Muscle of leg (tissue), 11 donors: ENCODE data around the gene L3MBTL1. TPM values are rescaled to one million over a fixed set of nuclear protein-coding genes. Genes with fewer than 3 reads are reported as not detected.
A peak's percentile ranks its signal among the peaks of the same experiment; 100 is the strongest.
"Not testable (repeated sequence)": the region's sequence is repeated elsewhere in the genome, so short reads cannot be mapped to it uniquely, and the experiment has no call there.

Experiments used
- DNase-seq: peaks from one replicate; pipeline ENCODE4 v3.0.0; 2013
- H3K27ac ChIP-seq: one replicate; pipeline ENCODE4 v1.5.1; 2013; ENCODE audit warnings: mild to moderate bottlenecking, low read length, control low read depth
- H3K27me3 ChIP-seq: one replicate; pipeline ENCODE4 v1.6.1; 2013; ENCODE audit warnings: low read length; ENCODE audit not compliant: control insufficient read depth, insufficient read depth
- H3K36me3 ChIP-seq: one replicate; pipeline ENCODE4 v1.6.1; 2013; ENCODE audit warnings: low read length; ENCODE audit not compliant: control insufficient read depth, insufficient read depth
- H3K4me1 ChIP-seq: one replicate; pipeline ENCODE4 v1.6.1; 2013; ENCODE audit warnings: low read length; ENCODE audit not compliant: control insufficient read depth, insufficient read depth
- H3K4me3 ChIP-seq: one replicate; pipeline ENCODE4 v1.5.1; 2013; ENCODE audit warnings: low read length, control low read depth
- H3K9me3 ChIP-seq: replicated peaks from 2 replicates; pipeline ENCODE4 v1.6.1; 2013; ENCODE audit warnings: low read depth, low read length; ENCODE audit not compliant: control insufficient read depth
- WGBS: methylation state at CpG from one replicate; pipeline ENCODE4 v1.1.5; 2013; ENCODE audit warnings: missing lambda C conversion rate; ENCODE audit not compliant: insufficient coverage; 5-methylcytosine and 5-hydroxymethylcytosine counted together
- polyA plus RNA-seq, 8 donors: library from polyadenylated mRNA; unstranded; fragments of 120-200 nt; gene quantifications; one replicate each; pipeline versions ENCODE4 v1.2.1 to v1.2.3, GENCODE V29; 2013; ENCODE audit warnings: inconsistent platforms in 1 of 8, low replicate concordance in 1 of 8; ENCODE audit not compliant: insufficient read length in 8 of 8, insufficient read depth in 1 of 8
- total RNA-seq: library from RNA; stranded (reverse); fragments of 120-200 nt; gene quantifications from one replicate; pipeline ENCODE4 v1.2.4, GENCODE V29; 2013

Gene L3MBTL1
- total and polyA plus RNA-seq, 9 donors: 2.8 to 10.8 (median 7.3) TPM

DNA sequence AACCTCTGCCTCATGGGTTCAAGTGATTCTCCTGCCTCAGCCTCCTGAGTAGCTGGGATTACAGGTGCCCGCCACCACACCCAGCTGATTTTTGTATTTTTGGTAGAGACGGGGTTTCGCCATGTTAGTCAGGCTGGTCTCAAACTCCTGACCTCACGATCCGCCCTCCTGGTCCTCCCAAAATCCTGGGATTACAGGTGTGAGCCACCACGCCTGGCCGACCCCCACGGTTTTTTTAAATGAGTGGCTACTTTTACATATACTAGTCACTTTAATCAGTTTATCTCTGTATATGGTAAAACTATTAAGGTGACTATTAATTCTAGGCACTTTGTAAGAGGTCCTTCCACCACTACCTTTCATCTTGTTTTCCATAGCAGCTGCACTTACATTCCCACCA is 5.5 kb upstream of the L3MBTL1 start:
- H3K27ac ChIP-seq, H3K36me3 ChIP-seq, DNase-seq, H3K9me3 ChIP-seq, H3K4me1 ChIP-seq, H3K4me3 ChIP-seq: not testable (repeated sequence)
- peaks cover 16% of the 10 kb centered on the region for H3K27me3 ChIP-seq
- no CpG with 5 or more reads among the region's 8 CpGs for WGBS

DNA sequence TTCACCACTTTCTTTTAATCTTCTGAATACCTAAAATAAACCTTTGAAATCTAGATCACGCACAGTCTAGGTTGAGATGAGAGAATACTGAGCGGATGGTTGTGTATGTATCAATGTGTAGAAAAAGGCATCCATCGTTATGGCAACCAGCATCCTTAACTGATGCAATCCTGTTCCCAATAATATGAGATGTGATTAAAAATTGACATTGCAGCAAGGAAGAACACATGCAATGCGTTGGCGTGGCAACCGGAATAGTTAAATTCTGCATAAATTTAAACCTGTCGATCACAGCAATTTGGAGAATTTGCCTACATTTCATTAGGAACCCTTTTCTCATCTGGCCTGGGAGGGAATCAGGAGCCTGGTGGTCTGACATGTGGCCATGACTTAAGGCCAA is 1.3 kb upstream of the L3MBTL1 start:
- Histone ChIP-seq H3K27ac (no peak overlapping the region), H3K27me3 (peaks cover 30% of the 10 kb centered on the region), H3K4me3 (no peak overlapping the region), H3K4me1 (peaks cover 7% of the 10 kb centered on the region), H3K9me3 (no peaks in the 10 kb centered on the region), H3K36me3 (no peaks in the 10 kb centered on the region)
- 96% methylated on average over 4 of the region's 7 CpGs for WGBS
- no peak for DNase-seq

DNA sequence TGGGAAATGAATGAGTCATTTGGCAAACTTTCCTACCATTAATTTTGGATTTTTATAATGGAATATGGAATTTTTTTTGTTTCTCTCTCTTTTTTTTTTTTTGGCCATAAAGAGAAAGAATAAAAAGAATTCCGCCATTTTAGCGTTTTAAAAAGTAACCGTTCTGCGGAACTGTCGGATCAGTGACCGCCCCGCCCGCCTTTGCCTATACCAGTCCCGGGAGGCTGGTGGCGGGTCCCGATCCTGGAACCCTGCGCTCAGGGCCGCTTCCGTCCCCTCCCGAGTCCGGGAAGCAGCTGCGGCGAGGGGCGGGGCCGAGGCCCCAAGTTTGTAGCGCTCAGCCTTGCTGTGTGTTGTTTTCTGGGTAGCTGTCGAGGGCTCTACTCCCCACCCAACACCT is 609 bp downstream of the L3MBTL1 start:
- no peak for DNase-seq
- Histone ChIP-seq H3K4me3 (peak overlapping the region; percentile 43), H3K36me3 (no peaks in the 10 kb centered on the region), H3K27ac (no peak overlapping the region), H3K9me3 (no peaks in the 10 kb centered on the region), H3K27me3 (peaks cover 29% of the 10 kb centered on the region), H3K4me1 (peaks cover 8% of the 10 kb centered on the region)
- 4% methylated on average over 10 of the region's 22 CpGs for WGBS

DNA sequence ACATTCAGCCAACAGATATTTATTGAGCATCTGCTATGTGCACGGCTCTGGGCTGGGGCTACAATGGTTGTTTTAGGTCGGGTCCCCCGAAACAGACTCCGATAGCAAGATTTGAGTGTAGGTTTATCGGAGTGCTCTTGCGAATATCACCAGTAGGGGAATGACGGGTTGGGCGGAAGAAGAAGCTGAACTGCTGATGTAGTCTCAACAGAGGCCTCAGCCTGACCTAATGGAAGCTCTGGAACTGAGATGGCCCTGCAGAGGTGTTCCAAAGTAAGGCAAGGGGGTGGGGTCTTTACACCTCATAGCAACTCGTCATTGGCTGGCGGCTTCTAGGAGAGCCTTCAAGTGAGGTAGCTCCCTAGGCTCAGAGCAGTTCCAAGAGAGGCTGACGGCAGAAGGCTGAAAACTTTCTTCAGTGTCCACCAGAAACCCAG is 1.1 kb downstream of the L3MBTL1 start:
- DNase-seq: no peak
- 57% methylated on average over 11 of the region's 11 CpGs for WGBS
- H3K36me3 ChIP-seq: no peaks in the 10 kb centered on the region
- H3K4me1 ChIP-seq: peaks cover 13% of the 10 kb centered on the region
- peaks cover 29% of the 10 kb centered on the region for H3K27me3 ChIP-seq
- H3K4me3 ChIP-seq: no peak overlapping the region
- no peak overlapping the region for H3K27ac ChIP-seq
- H3K9me3 ChIP-seq: no peaks in the 10 kb centered on the region

DNA sequence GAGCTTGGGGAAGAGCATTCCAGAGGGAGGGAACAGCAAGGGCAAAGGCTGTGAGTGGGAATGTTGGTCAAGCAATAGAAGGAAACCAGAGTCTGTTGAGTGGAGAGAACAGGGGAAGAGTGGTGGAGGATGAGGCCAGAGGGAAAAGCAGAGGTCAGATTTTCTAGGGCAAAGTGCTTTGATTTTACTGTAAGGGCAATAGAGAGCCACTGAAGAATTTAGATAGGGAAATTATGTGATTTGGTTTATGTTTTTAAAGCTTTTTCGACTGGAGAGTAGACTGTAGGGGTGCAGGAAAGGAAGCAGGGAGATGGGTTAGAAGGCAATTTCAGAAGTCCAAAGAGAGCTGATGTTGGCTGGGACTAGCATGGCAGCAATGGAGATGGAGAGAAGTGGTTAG is 4.4 kb downstream of the L3MBTL1 start:
- no peak for DNase-seq
- Histone ChIP-seq H3K27ac (no peak overlapping the region), H3K4me1 (peaks cover 14% of the 10 kb centered on the region), H3K36me3 (no peaks in the 10 kb centered on the region), H3K27me3 (peaks cover 16% of the 10 kb centered on the region), H3K9me3 (no peaks in the 10 kb centered on the region), H3K4me3 (no peak overlapping the region)
- WGBS: 76% methylated on average over 1 of the region's 1 CpG

DNA sequence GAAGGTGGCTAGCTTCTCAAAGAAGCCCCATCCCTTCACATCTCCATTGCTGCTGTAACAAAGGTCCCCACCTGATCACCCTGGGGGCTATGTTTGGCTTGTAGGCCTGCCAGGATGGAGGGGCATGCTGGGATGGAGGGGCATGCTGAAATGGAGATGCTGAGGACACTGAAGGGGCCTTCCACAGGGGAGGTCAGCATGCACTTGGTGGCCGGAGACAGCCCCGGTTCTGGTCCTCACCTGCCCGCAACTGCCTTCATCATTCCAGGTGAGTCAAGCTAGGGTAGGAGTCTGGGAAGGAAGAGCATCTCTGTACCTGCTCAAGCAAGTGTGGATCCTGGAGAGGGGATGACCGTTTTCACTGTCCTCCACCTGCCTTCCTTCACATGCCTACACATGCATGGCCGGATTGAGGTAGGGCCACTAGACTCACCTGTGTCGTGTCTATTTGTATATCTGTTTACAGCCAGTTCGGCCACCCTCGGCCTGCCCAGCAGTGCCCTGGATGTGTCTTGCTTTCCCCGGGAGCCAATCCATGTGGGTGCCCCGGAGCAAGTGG is 6.0 kb downstream of the L3MBTL1 start:
- no peaks in the 10 kb centered on the region for H3K9me3 ChIP-seq
- H3K36me3 ChIP-seq: no peaks in the 10 kb centered on the region
- peak overlapping the region; percentile 81 for H3K27ac ChIP-seq
- H3K4me1 ChIP-seq: peaks cover 7% of the 10 kb centered on the region
- peak overlapping the region; percentile 62 for H3K4me3 ChIP-seq
- no peak for DNase-seq
- peaks cover 3% of the 10 kb centered on the region for H3K27me3 ChIP-seq
- WGBS: 53% methylated on average over 6 of the region's 10 CpGs

DNA sequence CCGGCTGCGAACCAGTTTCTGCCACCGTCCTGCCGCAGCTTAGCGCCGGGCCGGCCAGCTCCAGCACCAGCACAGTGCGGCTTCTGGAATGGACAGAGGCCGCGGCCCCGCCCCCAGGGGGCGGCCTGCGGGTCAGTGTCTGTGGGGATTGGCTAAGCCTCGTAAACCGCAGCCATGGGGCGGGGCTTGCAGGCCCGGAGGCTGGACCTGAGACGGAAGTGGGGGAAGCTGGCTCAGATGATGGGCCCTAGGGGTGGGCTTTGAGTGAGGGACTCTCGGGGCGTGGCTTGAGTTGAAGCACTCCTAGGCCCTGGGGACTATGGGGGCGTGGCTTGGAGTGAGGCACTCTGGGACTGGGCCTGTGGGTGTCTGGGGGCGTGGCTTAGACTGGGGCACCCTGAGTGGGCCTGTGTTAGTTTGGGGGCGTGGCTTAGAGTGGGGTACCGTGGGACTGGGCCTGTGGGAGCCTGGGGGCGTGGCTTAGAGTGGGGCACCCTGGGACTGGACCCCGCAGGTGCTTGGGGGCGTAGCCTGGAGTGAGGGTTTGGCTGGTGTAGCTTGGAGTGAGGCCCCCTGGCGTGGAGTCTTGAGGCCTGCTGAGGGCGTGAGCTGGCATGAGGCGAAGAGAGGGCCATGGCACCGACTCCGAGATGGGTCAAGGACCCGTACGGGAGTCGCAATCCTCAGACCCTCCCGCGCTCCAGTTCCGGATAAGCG is 6.6 kb downstream of the L3MBTL1 start:
- WGBS: 51% methylated on average over 38 of the region's 39 CpGs
- H3K27ac ChIP-seq: peak overlapping the region; percentile 81
- DNase-seq: peak; percentile 97

DNA sequence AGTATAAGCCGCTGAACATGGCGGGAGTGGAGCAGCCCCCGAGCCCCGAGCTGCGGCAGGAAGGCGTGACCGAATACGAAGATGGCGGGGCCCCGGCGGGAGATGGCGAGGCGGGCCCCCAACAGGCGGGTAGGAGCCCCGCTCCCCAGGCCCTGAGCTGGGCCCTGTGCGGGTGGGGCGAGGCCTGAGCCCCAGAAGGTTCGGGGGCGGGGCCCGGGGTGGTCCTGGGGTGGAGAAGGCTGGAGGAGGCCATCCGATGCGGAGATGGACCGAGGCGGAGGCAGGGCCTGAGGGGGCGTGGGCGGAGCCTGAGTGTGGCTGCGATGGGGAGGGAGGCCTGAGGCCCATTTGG is 7.1 kb downstream of the L3MBTL1 start:
- Histone ChIP-seq H3K27ac (peak overlapping the region; percentile 81), H3K27me3 (no peaks in the 10 kb centered on the region), H3K9me3 (no peaks in the 10 kb centered on the region), H3K4me3 (peak overlapping the region; percentile 62), H3K4me1 (peaks cover 7% of the 10 kb centered on the region), H3K36me3 (no peaks in the 10 kb centered on the region)
- DNase-seq: peak; percentile 48
- 29% methylated on average over 25 of the region's 27 CpGs for WGBS

More for the DNA sequence above, 6.6 kb downstream of the L3MBTL1 start:
- no peaks in the 10 kb centered on the region for H3K9me3 ChIP-seq
- H3K27me3 ChIP-seq: no peaks in the 10 kb centered on the region
- peak overlapping the region; percentile 62 for H3K4me3 ChIP-seq
- H3K36me3 ChIP-seq: no peaks in the 10 kb centered on the region
- H3K4me1 ChIP-seq: peaks cover 7% of the 10 kb centered on the region

DNA sequence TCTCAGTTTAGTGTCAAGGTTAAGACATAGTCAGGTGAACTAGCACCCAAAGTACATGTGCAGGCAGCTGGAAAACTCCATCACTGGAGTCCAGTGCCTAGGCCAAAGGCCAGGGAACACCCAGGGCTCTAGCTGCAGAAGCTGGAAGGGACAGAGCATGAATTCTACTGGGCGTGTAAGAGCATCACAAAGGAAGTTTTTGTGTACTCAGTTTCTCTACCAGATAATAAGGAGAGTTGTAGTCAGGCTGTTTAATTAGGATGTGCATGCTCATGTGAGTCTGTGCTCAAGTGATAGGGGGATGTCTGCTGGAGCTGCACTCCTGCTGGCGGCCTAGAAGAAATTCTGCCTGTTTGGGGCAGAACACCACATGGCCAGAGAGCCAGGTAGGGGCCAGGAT is 8.1 kb downstream of the L3MBTL1 start:
- no peaks in the 10 kb centered on the region for H3K9me3 ChIP-seq
- no peak overlapping the region for H3K4me3 ChIP-seq
- H3K27ac ChIP-seq: no peak overlapping the region
- no peak for DNase-seq
- H3K36me3 ChIP-seq: no peaks in the 10 kb centered on the region
- H3K4me1 ChIP-seq: peaks cover 7% of the 10 kb centered on the region
- no peaks in the 10 kb centered on the region for H3K27me3 ChIP-seq
- WGBS: 88% methylated on average over 1 of the region's 2 CpGs

DNA sequence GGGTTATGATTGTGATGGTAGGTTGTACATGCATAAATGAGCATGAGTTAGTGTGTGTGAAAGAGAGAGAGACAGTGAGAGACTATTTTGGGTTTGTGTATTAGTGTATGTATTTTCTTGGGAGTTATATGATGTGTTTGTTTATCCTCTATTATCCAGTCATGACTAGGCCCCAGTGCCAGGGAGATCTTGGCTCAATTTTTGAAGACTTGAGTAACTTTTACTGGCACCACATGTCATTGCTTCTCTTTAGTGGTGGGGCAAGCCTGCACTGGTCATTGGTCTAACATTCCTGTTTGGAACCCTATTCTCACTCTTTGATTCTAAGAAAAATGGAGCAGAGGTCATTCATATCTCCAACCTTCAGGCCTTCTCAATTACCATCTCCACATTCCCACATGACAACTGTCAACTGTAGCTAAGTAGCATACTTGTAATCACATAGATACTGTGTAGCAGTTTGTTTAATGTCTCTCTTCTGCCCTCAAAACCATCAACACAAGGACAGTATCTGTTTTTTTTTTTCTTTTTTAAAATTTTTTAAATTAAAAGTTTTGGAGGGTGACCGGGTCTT is 8.8 kb downstream of the L3MBTL1 start:
- DNase-seq: no peak
- Histone ChIP-seq H3K27ac (peak overlapping the region; percentile 20), H3K9me3 (no peaks in the 10 kb centered on the region), H3K4me1 (peaks cover 7% of the 10 kb centered on the region), H3K4me3 (no peak overlapping the region), H3K36me3 (no peaks in the 10 kb centered on the region), H3K27me3 (no peaks in the 10 kb centered on the region)
- no CpG with 5 or more reads among the region's 1 CpG for WGBS
